ENCODE results near the gene SCMH1.
"Not testable (repeated sequence)": the region's sequence is repeated elsewhere in the genome, so short reads cannot be mapped to it uniquely, and the experiment has no call there.

Gene SCMH1

DNA sequence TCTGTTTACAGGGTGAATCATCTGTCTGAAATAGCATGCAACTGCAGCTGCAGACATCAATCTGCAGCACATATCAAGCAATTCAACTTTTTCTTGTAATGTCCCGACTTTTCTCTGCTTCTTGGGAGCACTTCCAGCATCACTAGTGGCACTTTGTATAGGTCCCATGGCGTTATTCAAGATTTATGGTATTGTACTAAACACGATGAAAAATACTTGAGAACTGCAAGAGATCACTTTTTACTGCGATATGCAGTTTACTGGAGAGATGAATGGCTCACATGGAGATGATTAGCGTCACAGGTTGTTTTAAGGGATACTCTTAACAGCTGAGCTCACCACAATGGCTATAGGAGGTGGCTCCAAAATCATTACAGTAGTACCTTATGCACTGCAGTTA is 7.2 kb upstream of the SCMH1 start:
- no peak for DNase-seq (ENCODE audit: low read depth, low spot score)

DNA sequence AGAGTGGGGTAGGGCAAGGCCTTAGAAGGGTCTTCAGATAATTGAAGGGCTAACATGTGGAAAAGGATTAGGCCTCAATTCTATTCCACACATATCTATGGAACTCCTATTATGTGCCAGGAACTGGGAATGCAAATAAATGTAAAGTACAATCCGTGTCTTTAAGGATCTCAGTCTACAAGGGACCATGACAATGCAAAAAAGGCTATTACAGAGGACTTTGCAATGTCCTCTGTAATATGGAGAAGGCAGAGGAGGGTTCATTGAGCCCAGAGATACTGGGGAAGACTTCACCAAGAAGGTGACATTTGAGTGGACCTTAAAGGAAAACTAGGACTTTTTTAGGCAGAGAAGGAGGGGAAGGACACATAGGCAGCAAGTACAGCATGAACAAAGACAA is 4.5 kb upstream of the SCMH1 start:
- DNase-seq (ENCODE audit: low read depth, low spot score) = no peak

DNA sequence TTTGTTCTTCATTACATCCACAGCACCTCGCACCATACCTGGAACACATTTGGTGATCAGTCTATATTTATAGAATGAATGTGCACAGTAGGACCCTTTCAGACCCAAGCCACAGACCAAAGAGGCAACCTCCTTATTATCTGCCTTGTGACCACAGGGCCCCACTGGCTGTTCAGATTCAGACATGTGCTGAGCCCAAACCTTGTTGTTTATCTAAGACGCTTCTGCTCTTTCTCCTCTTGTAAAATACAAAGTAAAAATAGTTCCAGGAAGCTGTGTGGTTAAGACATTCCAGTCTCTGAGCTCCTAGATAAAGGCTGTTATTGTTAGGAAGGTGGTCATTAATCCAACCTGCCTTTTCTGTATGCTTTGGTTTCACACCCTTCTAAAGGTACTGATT is 3.6 kb upstream of the SCMH1 start:
- no peak for DNase-seq (ENCODE audit: low read depth, low spot score)

DNA sequence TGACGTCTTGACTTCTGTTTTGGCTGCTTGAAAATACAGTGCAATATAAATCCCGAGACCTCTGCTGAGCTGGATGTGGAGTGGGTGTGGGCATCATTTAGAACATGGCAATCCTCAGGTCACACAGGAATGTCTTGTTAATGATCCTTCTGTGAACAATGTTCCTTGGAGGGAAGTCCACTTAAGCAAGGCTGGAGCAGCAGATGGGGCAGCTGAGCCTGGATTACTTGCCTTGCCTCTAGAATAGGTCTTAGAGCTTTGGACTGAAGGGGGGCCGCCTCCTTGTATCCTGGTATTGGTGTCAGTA is 926 bp upstream of the SCMH1 start:
- no peak for DNase-seq (ENCODE audit: low read depth, low spot score)

DNA sequence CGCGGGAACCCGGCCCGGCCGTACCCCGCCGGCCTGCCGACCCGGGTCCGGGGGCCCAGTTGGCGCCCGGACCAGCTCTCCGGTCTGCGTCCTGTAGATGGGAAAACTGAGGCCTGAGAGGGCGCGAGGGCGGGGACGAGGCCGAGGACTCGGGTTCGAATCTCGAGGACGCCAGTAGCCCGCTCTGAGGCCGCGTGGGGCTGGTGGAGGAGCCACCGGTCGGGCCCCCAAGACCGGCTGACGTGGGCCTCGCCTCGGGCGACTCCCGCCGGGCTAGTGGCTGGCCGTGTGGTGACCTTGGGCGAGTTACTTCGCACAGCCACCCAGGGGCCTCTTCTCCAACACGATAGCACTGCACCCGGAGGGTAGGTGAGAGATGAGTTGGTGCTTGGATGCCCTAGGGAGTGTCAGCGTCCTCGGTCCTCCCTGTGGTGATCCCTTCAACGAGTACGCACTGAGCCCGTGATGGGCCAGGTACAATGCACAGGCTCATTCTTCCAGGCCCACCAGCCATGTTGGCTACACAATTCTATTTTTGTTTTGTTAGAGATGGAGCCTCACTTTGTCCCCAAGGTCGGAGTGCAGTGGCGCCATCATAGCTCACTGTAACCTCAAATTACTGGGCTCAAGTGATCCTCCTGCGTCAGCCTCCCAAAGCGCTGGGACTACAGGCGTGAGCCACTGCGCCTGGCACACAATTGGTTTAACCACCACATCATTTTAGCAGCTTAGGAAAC is 404 bp upstream of the SCMH1 start:
- no peak for DNase-seq (ENCODE audit: low read depth, low spot score)

DNA sequence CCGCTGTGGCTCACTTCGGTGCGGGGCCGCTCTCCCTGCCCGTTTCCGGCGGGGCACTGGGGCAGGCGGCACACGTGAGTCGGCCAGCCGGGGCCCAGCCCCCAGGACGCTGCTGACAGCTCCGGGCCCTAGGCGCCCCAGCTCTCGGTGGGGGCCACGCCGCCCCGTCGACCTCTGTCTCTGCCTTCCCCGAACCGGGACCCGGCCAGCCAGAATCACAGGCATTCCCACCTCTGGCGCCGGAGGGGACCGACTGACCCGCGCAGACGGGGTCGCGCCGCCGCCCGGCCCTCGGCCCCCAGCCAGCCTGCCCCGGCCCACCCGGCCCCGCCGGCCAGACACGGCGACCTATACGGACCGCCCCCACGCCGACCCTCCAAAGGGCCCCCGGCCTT is 755 bp downstream of the SCMH1 start:
- DNase-seq (ENCODE audit: low read depth, low spot score) = no peak

DNA sequence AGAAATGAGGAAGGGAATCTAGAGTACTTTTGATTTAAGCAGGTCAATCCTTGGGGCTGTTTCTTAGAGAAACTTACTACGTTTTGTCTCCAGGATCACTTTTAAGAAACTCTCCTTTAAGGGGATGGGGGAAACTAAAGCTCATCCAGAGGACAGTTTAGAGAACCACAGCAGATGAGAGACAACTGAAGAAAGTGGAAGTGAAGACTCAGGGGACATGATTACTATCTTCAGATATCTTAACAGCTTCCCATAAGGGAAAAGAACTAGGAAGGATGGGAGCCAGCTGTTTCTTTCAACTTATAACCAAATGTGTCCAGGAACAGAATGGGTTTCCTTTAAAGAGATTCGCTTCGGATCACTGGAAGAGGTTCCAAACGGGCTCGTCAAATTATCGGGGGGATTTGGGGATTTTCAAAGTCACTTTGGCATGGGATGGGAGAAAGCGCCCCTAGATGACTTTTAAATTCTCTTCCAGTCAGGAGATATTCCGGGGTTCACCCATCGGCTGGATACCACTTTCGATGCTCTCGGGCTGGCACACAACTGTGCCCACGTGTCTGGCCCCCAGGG is 1.2 kb downstream of the SCMH1 start:
- DNase-seq (ENCODE audit: low read depth, low spot score) = no peak

DNA sequence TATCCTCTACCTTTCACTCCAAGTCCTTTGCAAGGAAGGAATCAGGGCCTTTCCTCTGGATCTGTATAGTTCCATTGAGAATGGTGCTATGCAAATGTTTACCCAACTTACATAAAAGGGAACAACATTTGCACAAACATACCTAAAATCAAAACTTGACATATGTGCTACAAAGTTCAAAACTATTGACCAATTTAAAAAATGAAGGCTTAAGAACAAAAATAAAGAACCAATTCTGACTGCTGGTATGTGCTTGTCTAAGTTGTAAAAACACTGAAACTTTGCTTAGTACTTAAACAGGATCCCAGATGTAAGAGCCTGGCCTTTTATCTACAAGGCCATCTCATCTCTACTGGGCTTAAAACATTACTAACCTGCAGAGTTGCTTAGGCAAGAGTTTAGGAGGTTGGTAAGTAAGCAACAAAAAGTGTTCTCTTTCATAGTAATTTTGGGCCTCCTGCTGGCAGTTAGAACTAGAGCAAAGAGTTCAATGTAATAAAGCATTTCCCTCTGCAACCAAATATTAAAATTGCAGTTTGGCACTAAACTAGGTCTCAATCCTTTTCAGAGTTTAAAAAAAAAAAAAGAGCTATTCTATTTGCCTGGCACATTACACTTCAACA is 2.0 kb downstream of the SCMH1 start:
- DNase-seq (ENCODE audit: low read depth, low spot score) = no peak

DNA sequence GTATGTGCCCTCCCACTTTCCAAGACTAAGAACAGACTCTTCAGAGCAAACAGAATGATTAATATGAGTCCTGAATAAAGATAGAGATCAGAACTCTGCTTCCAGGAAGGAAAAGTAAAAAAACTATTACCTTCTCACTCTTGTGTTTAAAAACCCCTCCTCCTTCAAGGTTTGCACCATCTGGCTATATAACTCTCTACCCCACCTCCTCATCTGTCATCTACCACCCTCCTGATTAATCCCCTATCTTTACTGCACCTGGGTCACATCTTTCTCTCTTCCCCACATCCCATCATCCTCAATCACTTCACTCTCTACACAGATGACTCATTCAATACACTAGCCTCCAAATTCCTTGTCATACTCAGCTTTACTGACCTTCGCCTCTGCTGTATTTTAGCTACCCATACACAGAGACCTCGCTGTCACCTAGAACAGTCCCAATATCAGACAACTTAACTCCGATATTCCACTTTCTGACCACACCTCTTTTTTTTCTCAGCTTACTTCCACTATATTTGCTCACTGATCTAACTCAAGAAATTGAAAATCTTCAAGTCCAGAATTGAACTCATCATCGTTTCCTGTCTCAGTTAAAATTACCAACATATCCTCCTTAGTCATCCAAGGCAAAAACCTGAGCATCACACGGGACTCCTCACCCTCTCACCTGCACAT is 3.7 kb downstream of the SCMH1 start:
- no peak for DNase-seq (ENCODE audit: low read depth, low spot score)

DNA sequence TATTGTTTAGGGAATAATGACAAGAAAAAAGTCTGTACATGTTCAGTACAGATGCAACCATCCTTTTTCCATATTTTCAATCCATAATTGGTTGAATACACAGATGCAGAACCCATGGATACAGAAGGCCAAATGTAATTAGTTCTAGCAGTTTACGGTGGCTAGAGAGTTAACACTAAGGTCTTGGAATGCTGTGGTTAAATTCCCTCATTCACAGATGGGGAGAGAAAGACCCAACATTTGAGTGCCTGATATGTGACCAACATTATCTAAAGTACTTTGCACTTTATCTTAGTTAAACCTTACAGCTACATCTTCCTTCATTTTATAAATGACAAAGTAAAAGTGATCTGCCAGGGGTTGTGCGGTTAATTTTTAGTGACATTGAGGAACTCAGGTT is 5.3 kb downstream of the SCMH1 start:
- no peak for DNase-seq (ENCODE audit: low read depth, low spot score)

DNA sequence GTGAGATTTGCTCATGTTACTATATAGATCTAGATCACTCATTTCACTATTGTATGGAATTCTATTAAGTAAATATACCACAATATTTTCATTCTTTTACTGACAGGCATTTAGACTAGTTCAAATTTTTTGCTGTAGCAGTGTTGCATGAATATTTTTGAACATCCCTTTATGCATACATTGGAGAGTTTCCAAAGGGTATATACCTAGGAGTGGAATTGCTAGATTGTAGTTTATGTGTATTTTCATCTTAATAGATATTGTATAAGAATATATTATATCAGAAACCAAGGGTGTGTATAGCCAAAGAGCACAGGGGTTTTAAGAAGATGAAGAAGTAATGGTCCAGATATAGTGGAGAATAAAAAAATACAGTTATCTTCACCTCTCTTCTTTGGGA is 6.2 kb downstream of the SCMH1 start:
- DNase-seq (ENCODE audit: low read depth, low spot score) = no peak

DNA sequence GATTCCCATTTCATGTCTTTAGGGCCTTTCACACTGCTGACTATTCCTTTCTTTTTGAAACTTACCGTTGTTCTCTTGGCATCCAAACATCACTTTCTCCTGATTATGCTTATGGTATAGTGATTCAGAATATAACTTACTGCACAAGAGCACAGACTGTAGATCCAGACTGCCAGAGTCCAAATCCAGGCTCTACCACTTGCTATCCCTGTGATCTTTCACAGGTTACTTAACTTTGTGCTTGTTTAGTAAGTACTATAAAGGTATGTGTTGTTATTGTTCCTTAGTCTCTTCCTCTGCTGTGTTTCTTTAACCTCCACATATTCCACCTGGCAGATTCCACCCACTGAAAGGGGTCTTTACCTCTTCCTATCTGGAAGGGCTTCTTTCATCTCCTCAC is 8.4 kb downstream of the SCMH1 start:
- no peak for DNase-seq (ENCODE audit: low read depth, low spot score)

DNA sequence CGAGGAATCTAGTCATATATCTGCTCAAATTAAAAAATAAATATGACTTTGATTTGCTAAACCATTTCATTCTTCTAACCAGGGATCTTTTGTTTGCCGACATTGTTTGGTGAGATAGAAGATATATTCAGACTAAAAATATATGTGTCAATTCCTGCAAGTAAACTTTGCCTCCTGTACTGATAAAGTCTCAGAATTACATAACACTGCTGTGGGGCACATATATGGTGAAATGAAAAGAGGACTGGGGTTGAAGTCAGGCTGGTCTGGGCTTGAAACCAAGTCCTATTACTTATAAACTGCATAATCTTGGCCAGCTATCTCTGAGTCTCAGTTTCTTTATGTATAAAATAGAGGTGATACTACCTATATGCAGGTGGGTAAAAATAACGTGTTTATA is 9.8 kb downstream of the SCMH1 start:
- DNase-seq (ENCODE audit: low read depth, low spot score) = no peak

DNA sequence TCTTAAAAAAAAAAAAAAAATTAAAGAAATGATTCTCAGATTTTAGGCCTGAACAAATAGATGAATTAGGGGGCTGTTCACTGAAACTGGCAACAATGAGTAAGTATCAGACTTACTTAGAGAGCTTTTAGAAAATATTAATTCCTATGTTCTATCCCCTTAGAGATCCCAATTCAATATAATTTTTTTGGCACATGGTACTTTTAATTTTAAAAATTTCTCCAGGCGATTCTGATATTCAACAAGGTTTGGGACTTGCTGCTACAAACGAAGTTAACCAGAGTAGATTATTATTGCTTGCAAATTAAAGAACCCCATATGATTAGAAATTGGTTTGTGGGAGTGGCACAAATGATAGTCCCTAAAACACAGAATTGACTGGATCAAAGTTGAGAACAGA is 11.4 kb downstream of the SCMH1 start:
- no peak for DNase-seq (ENCODE audit: low read depth, low spot score)

DNA sequence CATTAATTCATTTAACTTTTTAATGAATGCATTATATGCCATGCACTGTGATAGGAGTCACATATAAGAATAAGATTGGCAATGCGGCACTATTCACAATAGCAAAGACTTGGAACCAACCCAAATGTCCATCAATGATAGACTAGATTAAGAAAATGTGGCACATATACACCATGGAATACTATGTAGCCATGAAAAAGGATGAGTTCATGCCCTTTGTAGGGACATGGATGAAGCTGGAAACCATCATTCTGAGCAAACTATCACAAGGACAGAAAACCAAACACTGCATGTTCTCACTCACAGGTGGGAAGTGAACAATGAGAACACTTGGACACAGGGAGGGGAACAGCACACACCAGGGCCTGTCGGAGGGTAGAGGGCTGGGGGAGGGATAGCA is 12.9 kb downstream of the SCMH1 start:
- not testable (repeated sequence) for DNase-seq (ENCODE audit: low read depth, low spot score)

DNA sequence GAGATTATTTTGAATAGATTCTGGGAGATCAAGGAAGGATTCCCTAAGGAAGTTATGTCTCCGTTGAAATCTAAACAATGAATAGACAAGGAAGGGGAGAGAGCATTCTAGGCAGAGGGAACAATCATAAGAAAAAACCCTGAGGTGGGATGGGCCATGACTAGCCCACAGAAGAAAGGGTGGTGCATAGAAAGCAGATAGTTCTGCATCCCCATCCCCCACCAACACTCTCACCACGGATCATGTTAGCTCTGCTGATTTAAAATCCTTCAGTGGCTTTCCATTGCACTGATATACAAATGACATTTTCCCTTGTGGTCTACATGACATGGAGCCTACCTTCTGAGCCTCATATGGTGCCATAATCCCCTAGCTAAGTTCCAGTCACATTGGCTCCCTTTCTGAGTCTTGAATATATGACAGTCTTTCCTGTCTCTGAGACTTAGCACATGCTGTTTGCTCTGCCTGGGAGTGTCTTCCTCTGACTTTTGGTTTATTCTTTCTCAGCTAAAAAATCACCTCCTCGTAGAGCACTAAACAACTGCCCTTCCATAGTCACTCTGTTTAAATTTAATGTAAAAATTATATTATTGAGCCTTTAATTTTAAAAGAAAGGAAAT is 15.2 kb downstream of the SCMH1 start:
- DNase-seq (ENCODE audit: low read depth, low spot score) = no peak

DNA sequence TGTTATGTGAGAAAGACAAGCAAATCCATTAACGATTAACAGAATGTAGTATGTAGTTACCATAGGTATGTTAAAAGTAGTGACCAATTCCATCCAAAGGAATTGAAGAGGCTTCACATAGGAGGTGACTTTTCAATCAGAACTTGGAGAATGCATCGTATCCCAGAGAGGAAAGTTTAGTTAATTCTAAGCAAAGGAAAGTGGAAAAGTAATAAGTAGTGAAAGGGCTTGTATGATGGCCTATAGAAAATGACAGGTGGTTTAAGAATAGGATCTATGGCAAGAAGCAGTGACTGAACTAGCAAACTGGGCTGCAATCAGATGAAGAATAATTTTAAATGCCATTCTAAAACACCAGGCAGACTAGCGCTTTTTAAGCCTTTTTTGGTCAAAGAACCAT is 16.6 kb downstream of the SCMH1 start:
- no peak for DNase-seq (ENCODE audit: low read depth, low spot score)

DNA sequence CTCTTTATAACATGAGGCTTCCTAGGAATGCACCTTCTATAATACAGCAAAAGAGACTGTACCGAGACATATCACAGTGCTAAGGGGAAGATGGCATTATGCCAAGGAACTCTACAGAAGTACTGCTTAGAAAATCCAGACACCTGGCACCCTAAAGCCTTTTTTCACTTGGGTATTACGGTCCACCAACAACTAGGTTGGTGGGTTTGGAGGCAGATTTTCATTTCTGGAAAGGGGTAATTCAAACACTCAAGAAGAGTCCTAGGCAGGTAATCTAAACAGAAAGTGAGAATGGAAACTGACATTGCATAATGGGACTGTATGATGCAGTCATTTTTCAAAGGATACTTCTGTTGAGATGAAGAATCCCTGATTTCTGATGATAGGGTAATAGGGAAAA is 19.6 kb downstream of the SCMH1 start:
- DNase-seq (ENCODE audit: low read depth, low spot score) = no peak

DNA sequence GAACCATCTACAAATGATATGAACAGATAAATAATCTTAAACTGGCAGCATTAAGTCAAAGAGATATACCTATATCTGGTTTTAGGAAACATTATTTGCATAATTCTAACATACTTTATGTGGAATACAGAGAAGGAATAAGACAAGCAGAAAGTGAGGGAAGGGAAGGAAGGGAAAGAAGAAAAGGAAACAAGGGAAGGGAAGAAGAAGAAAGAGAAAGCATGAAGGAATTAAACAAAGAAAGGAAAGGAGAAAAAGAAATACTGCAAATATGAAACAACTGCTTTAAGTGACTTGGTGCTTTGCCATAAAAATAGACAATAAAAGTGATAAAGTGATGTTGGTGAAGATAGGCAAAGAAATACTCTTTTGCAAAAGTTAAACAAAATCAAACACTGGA is 20.1 kb downstream of the SCMH1 start:
- DNase-seq (ENCODE audit: low read depth, low spot score) = no peak

DNA sequence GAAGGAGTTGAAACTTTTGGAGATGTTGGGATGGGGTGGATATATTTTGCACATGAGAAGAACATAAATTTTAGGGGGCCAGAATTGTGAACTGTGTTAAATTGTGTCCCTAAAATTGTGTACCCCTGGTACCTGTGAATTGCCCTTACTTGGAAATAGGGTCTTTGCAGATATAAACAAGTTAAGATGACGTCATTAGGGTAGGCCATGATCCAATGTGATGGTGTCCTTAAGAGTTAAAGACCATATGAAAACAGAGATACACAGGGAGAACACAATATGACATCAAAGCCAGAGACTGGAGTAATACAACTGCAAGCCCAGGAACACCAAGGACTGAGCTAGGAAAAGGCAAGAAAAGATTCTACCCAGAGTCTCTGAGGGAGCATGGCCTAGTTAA is 24.0 kb downstream of the SCMH1 start:
- no peak for DNase-seq (ENCODE audit: low read depth, low spot score)

DNA sequence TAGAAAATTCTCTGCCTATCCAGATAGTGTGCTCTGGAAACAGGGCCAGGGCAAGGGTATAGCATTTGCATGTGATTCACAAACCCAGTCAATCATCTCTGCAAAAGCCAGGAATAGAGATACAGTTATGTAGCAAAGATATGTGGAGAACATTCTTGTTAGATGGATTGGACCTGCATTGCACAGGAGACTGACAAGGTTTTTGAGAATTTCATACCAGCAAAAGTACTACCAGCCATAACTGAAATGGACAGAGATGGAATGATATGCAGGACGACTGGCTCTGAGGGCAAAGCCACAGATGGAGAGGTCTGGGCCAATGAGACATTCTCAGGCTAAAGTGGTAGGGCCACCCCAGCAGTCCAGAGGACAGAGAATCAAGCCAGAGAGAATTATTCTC is 24.7 kb downstream of the SCMH1 start:
- DNase-seq (ENCODE audit: low read depth, low spot score) = no peak

DNA sequence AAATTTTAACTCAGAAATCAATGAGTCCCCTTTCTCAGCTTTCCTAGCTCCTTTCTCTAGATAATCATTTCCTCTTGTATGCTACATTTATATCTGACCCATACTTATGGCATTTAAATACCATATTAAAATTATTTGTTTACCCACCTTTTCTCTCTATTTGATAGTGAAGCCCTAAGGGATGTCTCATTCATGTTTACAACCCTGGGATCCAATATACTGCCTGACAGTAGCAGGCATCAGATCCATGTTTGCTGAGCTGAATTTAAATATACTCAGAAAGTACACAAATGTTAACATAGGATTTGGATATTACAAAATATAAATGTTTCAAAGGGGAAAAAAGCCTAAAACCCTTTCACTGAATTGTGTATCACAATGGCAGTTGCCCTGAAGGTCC is 26.5 kb downstream of the SCMH1 start:
- no peak for DNase-seq (ENCODE audit: low read depth, low spot score)

DNA sequence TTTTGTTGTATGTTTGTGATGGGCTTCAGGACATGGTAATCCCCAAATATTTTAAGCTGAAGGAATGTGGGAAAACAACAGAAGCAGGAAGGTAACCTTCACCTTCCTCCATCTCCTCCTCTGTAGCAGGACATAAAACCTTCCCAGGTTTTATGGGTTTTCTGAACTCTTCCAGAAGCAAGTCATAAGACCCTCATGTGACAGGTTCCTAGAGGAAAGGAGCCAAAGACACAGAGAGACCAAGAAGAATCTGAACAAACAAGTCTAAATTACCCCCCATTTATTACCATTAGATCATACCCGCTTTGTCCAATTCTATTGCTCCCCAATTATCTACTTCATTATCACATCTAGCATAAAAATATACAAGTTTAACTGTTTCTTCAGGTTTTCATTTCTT is 28.8 kb downstream of the SCMH1 start:
- no peak for DNase-seq (ENCODE audit: low read depth, low spot score)

All from brain pericyte (primary cell).